Calu3 (cell line): ENCODE data around the gene SURF4. TPM values are rescaled to one million over a fixed set of nuclear protein-coding genes. Genes with fewer than 3 reads are reported as not detected.

Experiments used
- BruUV-seq: library from RNA; stranded (reverse); fragments of 400-500 nt; replicated peaks from 2 replicates; lab custom pipeline; 2021; lab: Mats Ljungman, UMichigan
- CTCF ChIA-PET: fragments of 300-600 bp; sonication (Branson Sonifier 250); formaldehyde crosslinking; loops from one replicate; lab custom pipeline; 2022; ENCODE audit warnings: antibody characterized with exemption; lab: Charles Lee
- DNase-seq: peaks from one replicate; pipeline ENCODE4 v3.0.0; 2022
- H3K27ac Mint-ChIP-seq: one replicate; pipeline ENCODE4 v1.8.0; 2022; ENCODE audit warnings: mixed read lengths; ENCODE audit not compliant: unreplicated experiment
- H3K27me3 Mint-ChIP-seq: one replicate; pipeline ENCODE4 v1.8.0; 2022; ENCODE audit warnings: mixed read lengths; ENCODE audit not compliant: unreplicated experiment
- H3K36me3 Mint-ChIP-seq: one replicate; pipeline ENCODE4 v1.8.0; 2022; ENCODE audit warnings: mild to moderate bottlenecking, moderate library complexity, mixed read lengths; ENCODE audit not compliant: insufficient read depth, unreplicated experiment
- H3K4me1 Mint-ChIP-seq: one replicate; pipeline ENCODE4 v1.8.0; 2022; ENCODE audit warnings: mild to moderate bottlenecking, low read depth, mixed read lengths; ENCODE audit not compliant: unreplicated experiment
- H3K4me3 Mint-ChIP-seq: one replicate; pipeline ENCODE4 v1.8.0; 2022; ENCODE audit warnings: mild to moderate bottlenecking, low read depth, moderate library complexity, mixed read lengths; ENCODE audit not compliant: unreplicated experiment
- H3K9me3 Mint-ChIP-seq: one replicate; pipeline ENCODE4 v1.8.0; 2022; ENCODE audit warnings: low read depth, mixed read lengths; ENCODE audit not compliant: unreplicated experiment
- CTCF ChIP-seq: fragments of 200-600 bp; IDR thresholded peaks from one replicate; pipeline ENCODE4 v1.8.0; 2022; ENCODE audit warnings: antibody characterized with exemption; ENCODE audit not compliant: unreplicated experiment
- intact Hi-C: fragments of 100-400 bp; cut with micrococcal nuclease; formaldehyde crosslinking; loops from one replicate; pipeline ENCODE4 v1.10.0; 2022; ENCODE audit not compliant: unreplicated experiment
- total RNA-seq: library from RNA; stranded (reverse); gene quantifications from 2 replicates; pipeline ENCODE4 v1.2.3, GENCODE V29; 2022

SURF4 gene
- total RNA-seq, 1 experiment from 2014 or later: 129 TPM

GRCh38 chr9:133323991-133324703 lies 51.7 kb downstream of the SURF4 start:
- Mint-ChIP-seq H3K4me1 (peaks cover 9% of the 10 kb centered on the region), H3K9me3 (peaks cover 7% of the 10 kb centered on the region), H3K27ac (no peak overlapping the region), H3K36me3 (peaks cover 10% of the 10 kb centered on the region), H3K4me3 (no peak overlapping the region), H3K27me3 (peaks cover 36% of the 10 kb centered on the region)
- BruUV-seq: no TSS peak
- DNase-seq: no peak
- intact Hi-C loops: no loop called here
- CTCF ChIA-PET: no interaction called here
- no peak for TF ChIP-seq CTCF

GRCh38 chr9:133323211-133323610 lies 52.6 kb downstream of the SURF4 start:
- peaks cover 36% of the 10 kb centered on the region for H3K27me3 Mint-ChIP-seq
- H3K36me3 Mint-ChIP-seq: peaks cover 3% of the 10 kb centered on the region
- no peak for DNase-seq
- H3K27ac Mint-ChIP-seq: no peak overlapping the region
- H3K4me3 Mint-ChIP-seq: no peak overlapping the region
- intact Hi-C loops: no loop called here
- H3K9me3 Mint-ChIP-seq: peaks cover 3% of the 10 kb centered on the region
- BruUV-seq: no TSS peak
- H3K4me1 Mint-ChIP-seq: no peaks in the 10 kb centered on the region
- no peak for TF ChIP-seq CTCF
- CTCF ChIA-PET: no interaction called here

- no peaks in the 10 kb centered on the region for H3K4me1 Mint-ChIP-seq
- H3K36me3 Mint-ChIP-seq: no peaks in the 10 kb centered on the region
- H3K4me3 Mint-ChIP-seq: no peak overlapping the region
- no peak for TF ChIP-seq CTCF
- no TSS peak for BruUV-seq
- CTCF ChIA-PET: no interaction called here
- no peak overlapping the region for H3K27ac Mint-ChIP-seq
- H3K9me3 Mint-ChIP-seq: peaks cover 3% of the 10 kb centered on the region
- H3K27me3 Mint-ChIP-seq: peaks cover 36% of the 10 kb centered on the region
- no peak for DNase-seq
- intact Hi-C loops: no loop called here
Observed at GRCh38 chr9:133322701-133323100, 53.2 kb downstream of the SURF4 start.

- no peak overlapping the region for H3K4me3 Mint-ChIP-seq
- no peak overlapping the region for H3K27ac Mint-ChIP-seq
- H3K27me3 Mint-ChIP-seq: peaks cover 47% of the 10 kb centered on the region
- intact Hi-C loops: no loop called here
- BruUV-seq: no TSS peak
- no peaks in the 10 kb centered on the region for H3K36me3 Mint-ChIP-seq
- DNase-seq: no peak
- CTCF ChIA-PET: no interaction called here
- no peak for TF ChIP-seq CTCF
- H3K9me3 Mint-ChIP-seq: peaks cover 3% of the 10 kb centered on the region
- H3K4me1 Mint-ChIP-seq: no peaks in the 10 kb centered on the region
Observed at GRCh38 chr9:133321411-133321935, 54.4 kb downstream of the SURF4 start.
